Epithelial cell of esophagus (primary cell): ENCODE measurements around the gene KCNJ16.

Experiments used
- DNase-seq: peaks from one replicate; pipeline ENCODE4 v3.0.0; 2010; ENCODE audit warnings: low read depth
- H3K4me3 ChIP-seq: 2 replicates; pipeline ENCODE4 v1.5.1; 2011; ENCODE audit warnings: mild to moderate bottlenecking, low read length, control low read depth
- TF ChIP-seq, protein P1 (sequence below): IDR thresholded peaks from 2 replicates; pipeline ENCODE4 v1.5.1; 2011; ENCODE audit warnings: low read depth, mild to moderate bottlenecking, low read length, control low read depth, inconsistent platforms; ENCODE audit not compliant: insufficient read depth; ENCODE audit errors: missing control alignments

Gene KCNJ16

DNA sequence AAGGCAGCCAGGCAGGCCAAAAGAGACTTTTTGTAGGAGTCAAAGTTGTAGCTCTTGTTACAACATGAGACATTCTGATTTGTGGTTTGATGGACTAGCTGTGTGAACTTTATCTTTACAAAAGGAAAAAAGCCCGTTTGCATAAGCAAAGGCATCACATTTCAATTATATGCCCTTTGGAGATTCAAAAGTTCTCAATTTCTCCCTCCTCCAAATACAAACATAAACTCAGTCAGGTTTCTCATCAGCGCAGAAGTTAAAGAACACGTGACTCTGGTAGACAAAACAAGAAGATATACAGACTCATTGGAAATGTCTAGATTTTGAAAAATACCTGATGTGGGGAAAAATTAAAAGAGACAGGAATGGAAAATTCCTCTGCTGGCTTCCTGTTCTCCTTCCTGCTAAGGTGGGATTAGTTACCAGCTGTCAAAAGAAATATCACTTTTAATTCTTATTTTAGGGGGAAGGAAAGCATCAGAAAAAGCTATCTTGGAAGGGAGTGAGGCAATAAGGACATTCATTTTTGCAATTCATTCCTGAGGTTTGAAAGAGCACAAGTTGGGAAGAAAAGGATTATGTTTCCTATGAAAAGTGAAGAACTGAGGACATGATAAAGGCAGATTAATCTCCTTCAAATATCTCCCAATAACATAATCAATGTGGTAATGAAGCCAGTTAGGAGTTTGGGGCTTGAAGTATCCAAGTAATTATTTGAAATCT is 4.6 kb upstream of the KCNJ16 start:
- TF ChIP-seq, protein P1, sequence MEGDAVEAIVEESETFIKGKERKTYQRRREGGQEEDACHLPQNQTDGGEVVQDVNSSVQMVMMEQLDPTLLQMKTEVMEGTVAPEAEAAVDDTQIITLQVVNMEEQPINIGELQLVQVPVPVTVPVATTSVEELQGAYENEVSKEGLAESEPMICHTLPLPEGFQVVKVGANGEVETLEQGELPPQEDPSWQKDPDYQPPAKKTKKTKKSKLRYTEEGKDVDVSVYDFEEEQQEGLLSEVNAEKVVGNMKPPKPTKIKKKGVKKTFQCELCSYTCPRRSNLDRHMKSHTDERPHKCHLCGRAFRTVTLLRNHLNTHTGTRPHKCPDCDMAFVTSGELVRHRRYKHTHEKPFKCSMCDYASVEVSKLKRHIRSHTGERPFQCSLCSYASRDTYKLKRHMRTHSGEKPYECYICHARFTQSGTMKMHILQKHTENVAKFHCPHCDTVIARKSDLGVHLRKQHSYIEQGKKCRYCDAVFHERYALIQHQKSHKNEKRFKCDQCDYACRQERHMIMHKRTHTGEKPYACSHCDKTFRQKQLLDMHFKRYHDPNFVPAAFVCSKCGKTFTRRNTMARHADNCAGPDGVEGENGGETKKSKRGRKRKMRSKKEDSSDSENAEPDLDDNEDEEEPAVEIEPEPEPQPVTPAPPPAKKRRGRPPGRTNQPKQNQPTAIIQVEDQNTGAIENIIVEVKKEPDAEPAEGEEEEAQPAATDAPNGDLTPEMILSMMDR, result no peak
- H3K4me3 ChIP-seq, result no peak overlapping the region
- DNase-seq, result no peak

DNA sequence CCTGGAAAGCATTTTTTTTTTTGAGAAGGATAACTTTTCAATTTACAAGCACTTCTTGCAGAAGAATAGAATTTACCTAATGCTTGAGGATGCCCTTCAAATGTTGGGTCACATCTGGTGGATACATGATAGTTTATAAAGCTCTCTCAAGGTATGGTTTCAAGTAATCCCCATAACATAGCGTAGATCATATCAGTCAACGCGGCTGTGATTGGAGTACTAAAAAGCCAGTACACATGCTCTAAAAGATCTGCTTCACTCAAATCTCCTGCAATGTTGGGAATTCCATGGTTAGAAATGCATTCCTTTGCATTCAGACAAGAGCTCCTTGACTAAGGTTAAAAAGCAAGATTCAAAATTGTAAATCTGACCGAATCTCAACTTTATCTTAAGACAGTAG is 3.9 kb upstream of the KCNJ16 start:
- DNase-seq, result no peak
- H3K4me3 ChIP-seq, result no peak overlapping the region
- TF ChIP-seq, protein P1, result no peak

DNA sequence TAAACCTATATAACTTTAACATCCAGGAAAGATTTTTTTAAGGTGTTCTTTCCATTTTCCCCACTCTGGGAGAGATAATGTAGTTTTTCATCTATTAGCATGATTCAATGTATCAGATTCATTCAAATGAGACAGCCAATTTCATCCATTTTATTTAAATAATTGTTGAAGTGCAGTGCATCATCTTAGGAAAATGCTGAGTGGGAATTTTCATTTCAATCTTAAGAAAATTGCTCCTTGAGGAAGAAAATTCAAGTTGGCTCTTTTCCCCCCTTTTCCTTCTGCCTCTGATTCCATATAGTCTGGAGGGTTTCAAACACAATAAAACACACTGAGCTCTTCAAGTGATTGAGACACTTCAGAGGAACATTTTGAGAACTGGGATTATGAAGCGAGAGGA is 3.4 kb upstream of the KCNJ16 start:
- no peak for DNase-seq
- TF ChIP-seq, protein P1, result no peak
- H3K4me3 ChIP-seq, result no peak overlapping the region

DNA sequence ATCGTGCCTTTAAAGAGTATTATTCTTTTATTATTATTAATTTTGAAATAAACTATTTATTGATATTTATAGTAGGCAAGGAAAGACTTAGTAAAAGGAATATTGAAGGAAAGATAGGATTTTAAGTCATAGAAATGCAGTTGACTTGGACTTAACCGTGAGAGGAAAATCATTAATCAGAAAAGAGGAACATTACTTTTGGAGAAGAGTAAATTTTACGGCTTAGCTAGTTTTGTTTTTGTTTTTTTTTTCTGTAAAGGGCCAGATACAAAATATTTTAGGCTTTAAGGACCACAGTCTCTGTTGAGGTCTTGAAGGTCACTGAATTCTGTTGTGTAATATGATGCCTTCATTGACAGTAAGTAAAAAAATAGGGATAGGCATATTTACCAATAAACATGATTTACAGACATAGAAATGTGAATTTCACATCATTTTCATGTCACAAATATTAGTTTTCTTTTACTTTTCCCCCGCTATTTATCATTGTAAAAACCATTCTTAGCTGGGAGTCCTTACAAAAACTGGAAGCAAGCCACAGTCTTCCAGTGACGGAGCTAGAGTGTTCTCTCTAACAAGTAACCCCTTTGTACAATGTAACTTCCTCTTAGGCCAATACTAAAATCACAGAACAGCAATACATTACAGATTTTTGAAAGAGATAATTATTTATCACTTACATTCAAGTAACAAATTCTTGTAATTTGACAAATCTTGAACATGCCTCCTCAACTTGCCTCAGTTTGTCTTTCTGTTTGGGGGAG is 2.3 kb upstream of the KCNJ16 start:
- no peak for DNase-seq
- H3K4me3 ChIP-seq, result no peak overlapping the region
- TF ChIP-seq, protein P1, result no peak

DNA sequence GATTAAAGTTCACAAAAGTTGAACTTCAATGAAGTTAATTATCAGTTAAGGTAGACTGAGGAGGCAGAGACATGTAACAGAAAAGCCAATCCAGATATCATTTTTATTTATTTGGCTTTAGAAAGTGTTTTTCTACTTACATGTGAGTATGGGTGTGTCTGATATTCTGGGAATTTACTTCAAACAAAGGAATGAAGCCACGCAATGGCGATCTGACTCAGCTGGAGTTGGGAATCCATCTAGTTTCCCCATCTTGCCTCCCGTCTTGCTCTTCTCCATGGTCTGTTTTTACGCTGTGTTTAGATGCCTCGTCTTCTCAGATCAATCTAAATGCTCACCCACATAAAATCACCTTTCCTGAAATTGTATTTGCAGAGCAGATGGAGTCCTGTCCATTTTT is 1.7 kb upstream of the KCNJ16 start:
- TF ChIP-seq, protein P1, result no peak
- H3K4me3 ChIP-seq, result no peak overlapping the region
- DNase-seq, result peak; percentile 36

DNA sequence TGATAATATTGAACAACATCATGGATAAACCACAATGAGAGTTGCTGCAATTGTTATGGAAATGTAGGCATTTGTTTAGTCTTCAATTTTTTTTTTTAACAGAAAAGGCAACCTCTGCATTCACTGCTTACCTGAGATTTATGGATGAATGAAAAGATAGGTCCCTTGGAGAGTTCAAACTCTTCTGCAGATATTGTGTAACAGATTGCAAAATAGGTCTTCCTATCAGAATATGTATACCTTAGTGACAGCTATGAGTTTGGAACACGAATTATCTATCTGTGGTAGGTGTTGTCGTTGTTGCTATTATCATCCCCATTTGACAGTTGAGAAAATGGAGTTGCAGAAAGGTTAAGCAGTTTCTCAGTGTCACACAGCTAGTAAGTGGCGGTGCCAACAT is 1.2 kb upstream of the KCNJ16 start:
- TF ChIP-seq, protein P1, result no peak
- DNase-seq, result no peak

More for the DNA sequence above, 1.2 kb upstream of the KCNJ16 start:
- no peak overlapping the region for H3K4me3 ChIP-seq
